Upper lobe of left lung (tissue), 4 donors: Measurements from ENCODE around the gene DSCAM.
"Not testable (repeated sequence)": the region's sequence is repeated elsewhere in the genome, so short reads cannot be mapped to it uniquely, and the experiment has no call there.

ENCODE experiments used
- POLR2A ChIP-seq, 4 donors: fragments of 450-650 bp; IDR thresholded peaks; one replicate each; pipeline ENCODE4 v1.5.1; 2016 to 2017; ENCODE audit warnings: antibody characterized with exemption in 4 of 4, mild to moderate bottlenecking in 2 of 4
- POLR2AphosphoS5 ChIP-seq, 2 donors: sonication (generic); formaldehyde crosslinking; IDR thresholded peaks; one replicate each; pipeline ENCODE4 v1.5.1; 2017; ENCODE audit warnings: antibody characterized with exemption in 2 of 2
- TF ChIP-seq, protein P1 (sequence below), 6 experiments: fragments of 450-650 bp in 4 of 6; fragments of 200-600 bp in 2 of 6; sonication (generic) in 2 of 6; IDR thresholded peaks; one replicate each; pipeline ENCODE4 v1.5.1; 2016 to 2019; ENCODE audit warnings: antibody characterized with exemption in 6 of 6

DNA sequence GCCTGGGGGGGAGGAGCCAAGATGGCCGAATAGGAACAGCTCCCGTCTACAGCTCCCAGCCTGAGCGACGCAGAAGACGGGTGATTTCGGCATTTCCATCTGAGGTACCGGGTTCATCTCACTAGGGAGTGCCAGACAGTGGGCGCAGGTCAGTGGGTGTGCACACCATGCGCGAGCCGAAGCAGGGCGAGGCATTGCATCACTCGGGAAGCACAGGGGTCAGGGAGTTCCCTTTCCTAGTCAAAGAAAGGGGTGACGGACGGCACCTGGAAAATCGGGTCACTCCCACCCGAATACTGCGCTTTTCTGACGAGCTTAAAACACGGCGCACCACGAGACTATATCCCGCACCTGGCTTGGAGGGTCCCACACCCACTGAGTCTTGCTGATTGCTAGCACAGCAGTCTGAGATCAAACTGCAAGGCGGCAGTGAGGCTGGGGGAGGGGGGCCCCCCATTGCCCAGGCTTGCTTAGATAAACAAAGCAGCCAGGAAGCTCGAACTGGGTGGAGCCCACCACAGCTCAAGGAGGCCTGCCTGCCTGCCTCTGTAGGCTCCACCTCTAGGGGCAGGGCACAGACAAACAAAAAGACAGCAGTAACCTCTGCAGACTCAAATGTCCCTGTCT, 813.7 kb downstream of the DSCAM start:
- TF ChIP-seq, protein P1, sequence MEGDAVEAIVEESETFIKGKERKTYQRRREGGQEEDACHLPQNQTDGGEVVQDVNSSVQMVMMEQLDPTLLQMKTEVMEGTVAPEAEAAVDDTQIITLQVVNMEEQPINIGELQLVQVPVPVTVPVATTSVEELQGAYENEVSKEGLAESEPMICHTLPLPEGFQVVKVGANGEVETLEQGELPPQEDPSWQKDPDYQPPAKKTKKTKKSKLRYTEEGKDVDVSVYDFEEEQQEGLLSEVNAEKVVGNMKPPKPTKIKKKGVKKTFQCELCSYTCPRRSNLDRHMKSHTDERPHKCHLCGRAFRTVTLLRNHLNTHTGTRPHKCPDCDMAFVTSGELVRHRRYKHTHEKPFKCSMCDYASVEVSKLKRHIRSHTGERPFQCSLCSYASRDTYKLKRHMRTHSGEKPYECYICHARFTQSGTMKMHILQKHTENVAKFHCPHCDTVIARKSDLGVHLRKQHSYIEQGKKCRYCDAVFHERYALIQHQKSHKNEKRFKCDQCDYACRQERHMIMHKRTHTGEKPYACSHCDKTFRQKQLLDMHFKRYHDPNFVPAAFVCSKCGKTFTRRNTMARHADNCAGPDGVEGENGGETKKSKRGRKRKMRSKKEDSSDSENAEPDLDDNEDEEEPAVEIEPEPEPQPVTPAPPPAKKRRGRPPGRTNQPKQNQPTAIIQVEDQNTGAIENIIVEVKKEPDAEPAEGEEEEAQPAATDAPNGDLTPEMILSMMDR (IDR thresholded peaks at IDR 0.05), result not testable (repeated sequence)
- not testable (repeated sequence) for TF ChIP-seq POLR2A, POLR2AphosphoS5 (IDR thresholded peaks at IDR 0.05)
